ENCODE results near the gene NUP188.

The NUP188 gene

DNA sequence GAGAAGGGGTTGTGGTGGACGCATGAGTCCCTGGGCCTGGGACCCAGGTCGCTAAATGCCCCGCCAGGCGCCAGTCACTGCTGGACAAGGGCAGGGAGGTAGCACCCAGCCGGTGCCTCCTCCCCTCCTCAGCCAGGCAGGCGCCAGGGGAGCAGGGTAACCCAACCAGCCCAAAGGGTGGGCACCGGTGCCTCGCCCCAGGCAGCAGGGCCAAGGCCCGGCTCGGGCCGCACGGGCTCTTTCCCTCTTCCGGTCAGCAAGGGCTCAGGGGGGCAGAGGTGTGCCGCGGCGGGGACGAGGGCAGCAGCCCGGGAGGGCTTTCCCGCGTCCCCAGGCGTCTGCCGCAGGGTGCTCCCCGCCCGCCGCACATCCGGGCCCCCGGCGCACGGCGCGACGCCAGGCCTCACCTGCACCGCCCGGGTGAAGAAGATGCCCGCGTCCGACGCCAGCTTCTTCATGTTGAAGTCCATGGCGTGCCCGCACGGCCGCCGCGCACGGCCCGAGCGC, 80.2 kb downstream of the NUP188 start:
- TF ChIP-seq CSDC2 (CRISPR knock-in tag; IDR thresholded peaks at IDR 0.05) (no peak), ZNF565 (CRISPR knock-in tag; conservative IDR thresholded peaks at IDR 0.05; ENCODE audit: low read depth) (no peak), POU6F1 (CRISPR knock-in tag; IDR thresholded peaks at IDR 0.05; ENCODE audit: borderline replicate concordance, low read depth) (no peak), ARNTL (CRISPR knock-in tag; IDR thresholded peaks at IDR 0.05; ENCODE audit: borderline replicate concordance, low read depth) (no peak), BACH2 (CRISPR knock-in tag; IDR thresholded peaks at IDR 0.05; ENCODE audit: borderline replicate concordance) (no peak), ESRRG (CRISPR knock-in tag; IDR thresholded peaks at IDR 0.05) (no peak), ZFP3 (CRISPR knock-in tag; IDR thresholded peaks at IDR 0.05) (no peak; the same call in 1 of the 2 replicates), GLIS3 (CRISPR knock-in tag; IDR thresholded peaks at IDR 0.05) (no peak)
- TF ChIP-seq, protein P1, sequence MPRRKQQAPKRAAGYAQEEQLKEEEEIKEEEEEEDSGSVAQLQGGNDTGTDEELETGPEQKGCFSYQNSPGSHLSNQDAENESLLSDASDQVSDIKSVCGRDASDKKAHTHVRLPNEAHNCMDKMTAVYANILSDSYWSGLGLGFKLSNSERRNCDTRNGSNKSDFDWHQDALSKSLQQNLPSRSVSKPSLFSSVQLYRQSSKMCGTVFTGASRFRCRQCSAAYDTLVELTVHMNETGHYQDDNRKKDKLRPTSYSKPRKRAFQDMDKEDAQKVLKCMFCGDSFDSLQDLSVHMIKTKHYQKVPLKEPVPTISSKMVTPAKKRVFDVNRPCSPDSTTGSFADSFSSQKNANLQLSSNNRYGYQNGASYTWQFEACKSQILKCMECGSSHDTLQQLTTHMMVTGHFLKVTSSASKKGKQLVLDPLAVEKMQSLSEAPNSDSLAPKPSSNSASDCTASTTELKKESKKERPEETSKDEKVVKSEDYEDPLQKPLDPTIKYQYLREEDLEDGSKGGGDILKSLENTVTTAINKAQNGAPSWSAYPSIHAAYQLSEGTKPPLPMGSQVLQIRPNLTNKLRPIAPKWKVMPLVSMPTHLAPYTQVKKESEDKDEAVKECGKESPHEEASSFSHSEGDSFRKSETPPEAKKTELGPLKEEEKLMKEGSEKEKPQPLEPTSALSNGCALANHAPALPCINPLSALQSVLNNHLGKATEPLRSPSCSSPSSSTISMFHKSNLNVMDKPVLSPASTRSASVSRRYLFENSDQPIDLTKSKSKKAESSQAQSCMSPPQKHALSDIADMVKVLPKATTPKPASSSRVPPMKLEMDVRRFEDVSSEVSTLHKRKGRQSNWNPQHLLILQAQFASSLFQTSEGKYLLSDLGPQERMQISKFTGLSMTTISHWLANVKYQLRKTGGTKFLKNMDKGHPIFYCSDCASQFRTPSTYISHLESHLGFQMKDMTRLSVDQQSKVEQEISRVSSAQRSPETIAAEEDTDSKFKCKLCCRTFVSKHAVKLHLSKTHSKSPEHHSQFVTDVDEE (CRISPR knock-in tag; IDR thresholded peaks at IDR 0.05): no peak
- peak; percentile 38 for ATAC-seq

DNA sequence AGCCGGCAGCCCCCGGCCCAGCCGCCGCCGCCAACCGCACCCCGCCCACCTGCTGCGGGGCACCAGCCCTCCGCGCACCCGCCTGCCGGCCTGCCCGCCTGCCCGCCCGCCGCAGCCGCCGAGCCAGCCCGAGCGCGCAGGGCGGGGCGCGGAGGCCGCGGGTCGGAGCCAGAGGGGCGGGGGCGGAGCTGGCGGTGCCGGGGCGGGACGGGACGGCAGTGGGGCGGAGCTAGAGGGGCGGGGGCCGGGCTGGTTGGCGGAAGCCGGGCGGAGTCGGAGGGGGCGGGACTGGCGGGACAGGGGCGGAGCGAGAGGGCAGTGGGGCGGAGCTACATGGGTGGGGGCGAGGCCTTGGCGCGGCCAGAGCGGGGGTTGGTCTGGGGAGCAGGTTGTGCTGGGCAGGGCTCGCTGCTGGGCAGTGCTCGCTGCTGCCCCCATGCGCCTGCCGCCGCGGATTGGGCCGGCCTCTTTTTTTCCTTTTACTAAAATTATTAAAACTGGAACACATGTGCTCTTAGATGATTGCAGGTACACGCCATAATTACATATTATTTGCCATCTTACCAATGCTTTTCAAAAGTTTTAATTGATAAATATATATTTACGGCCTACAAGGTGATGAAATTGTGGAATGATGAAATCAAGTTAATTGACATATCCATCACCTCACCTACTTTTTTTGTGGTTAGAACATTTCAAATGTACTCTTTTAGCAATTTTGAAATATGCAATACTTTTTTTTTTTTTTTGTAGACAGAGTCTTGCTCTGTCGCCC, 80.9 kb downstream of the NUP188 start, which contains the start of gene SH3GLB2:
Gene SH3GLB2 (minus strand): TSS at position 140 of the 775 bp plus-strand sequence. CDS start 177 bp downstream, outside the sequence.
- TF ChIP-seq ZFP3 (CRISPR knock-in tag; IDR thresholded peaks at IDR 0.05) (no peak), OSR1 (CRISPR knock-in tag; IDR thresholded peaks at IDR 0.05) (no peak), CSRNP3 (CRISPR knock-in tag; IDR thresholded peaks at IDR 0.05) (no peak)
- ATAC-seq: peak; percentile 90

DNA sequence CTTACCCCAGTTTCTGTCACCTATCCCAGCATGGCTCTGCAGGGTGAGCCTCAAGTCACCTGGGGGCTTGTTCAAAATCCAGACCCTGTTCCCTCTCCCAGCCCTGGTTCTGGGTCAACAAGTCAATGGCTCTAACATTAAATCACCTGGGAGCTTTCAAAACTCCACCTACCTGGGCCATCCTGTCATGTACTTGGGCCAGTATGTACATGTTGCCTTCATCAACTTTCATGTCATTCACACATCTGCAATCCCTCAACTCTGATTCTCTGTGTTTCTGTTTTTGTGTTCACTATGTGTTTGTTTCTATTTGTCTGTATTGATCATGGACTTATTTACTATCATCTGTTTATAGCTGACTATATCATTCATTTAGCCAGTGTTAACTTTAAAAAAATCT, 82.7 kb downstream of the NUP188 start:
- ATAC-seq: no peak

More for the DNA sequence above, 82.7 kb downstream of the NUP188 start:
- TF ChIP-seq ZFP30 (CRISPR knock-in tag; IDR thresholded peaks at IDR 0.05) (no peak), TCF4 (CRISPR knock-in tag; IDR thresholded peaks at IDR 0.05; ENCODE audit: borderline replicate concordance) (no peak), CSDC2 (CRISPR knock-in tag; IDR thresholded peaks at IDR 0.05) (no peak), ZC3H10 (CRISPR knock-in tag; IDR thresholded peaks at IDR 0.05) (no peak), ISL1 (CRISPR knock-in tag; IDR thresholded peaks at IDR 0.05) (no peak), PPARA (CRISPR knock-in tag; IDR thresholded peaks at IDR 0.05; ENCODE audit: borderline replicate concordance) (no peak), ZFP3 (CRISPR knock-in tag; IDR thresholded peaks at IDR 0.05) (no peak), GLIS3 (CRISPR knock-in tag; IDR thresholded peaks at IDR 0.05) (no peak), ZNF70 (CRISPR knock-in tag; IDR thresholded peaks at IDR 0.05) (no peak), TOX (CRISPR knock-in tag; IDR thresholded peaks at IDR 0.05; ENCODE audit: borderline replicate concordance) (no peak), ARNTL (CRISPR knock-in tag; IDR thresholded peaks at IDR 0.05; ENCODE audit: borderline replicate concordance, low read depth) (no peak)
- TF ChIP-seq, protein P2, sequence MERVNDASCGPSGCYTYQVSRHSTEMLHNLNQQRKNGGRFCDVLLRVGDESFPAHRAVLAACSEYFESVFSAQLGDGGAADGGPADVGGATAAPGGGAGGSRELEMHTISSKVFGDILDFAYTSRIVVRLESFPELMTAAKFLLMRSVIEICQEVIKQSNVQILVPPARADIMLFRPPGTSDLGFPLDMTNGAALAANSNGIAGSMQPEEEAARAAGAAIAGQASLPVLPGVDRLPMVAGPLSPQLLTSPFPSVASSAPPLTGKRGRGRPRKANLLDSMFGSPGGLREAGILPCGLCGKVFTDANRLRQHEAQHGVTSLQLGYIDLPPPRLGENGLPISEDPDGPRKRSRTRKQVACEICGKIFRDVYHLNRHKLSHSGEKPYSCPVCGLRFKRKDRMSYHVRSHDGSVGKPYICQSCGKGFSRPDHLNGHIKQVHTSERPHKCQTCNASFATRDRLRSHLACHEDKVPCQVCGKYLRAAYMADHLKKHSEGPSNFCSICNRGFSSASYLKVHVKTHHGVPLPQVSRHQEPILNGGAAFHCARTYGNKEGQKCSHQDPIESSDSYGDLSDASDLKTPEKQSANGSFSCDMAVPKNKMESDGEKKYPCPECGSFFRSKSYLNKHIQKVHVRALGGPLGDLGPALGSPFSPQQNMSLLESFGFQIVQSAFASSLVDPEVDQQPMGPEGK (CRISPR knock-in tag; IDR thresholded peaks at IDR 0.05; ENCODE audit: borderline replicate concordance): no peak
- TF ChIP-seq, protein P1 (CRISPR knock-in tag; IDR thresholded peaks at IDR 0.05): no peak

Data from SK-N-SH treated with all-trans-retinoic acid at 6 μM for 48 hours (cell line).